Measurements from ENCODE around the gene MXRA8.

MXRA8 gene

GRCh38 chr1:1313500-1314236, 44.7 kb downstream of the MXRA8 start:
- Histone ChIP-seq H3K9ac (ENCODE audit: low read length) (no peak overlapping the region), H3K4me1 (ENCODE audit: control insufficient read depth, insufficient read depth, low read length) (peaks cover 11% of the 10 kb centered on the region), H3K27ac (ENCODE audit: low read depth, low read length) (no peak overlapping the region), H3K27me3 (ENCODE audit: control insufficient read depth, insufficient read depth, low read length) (no peaks in the 10 kb centered on the region), H3K4me3 (ENCODE audit: low read length) (no peak overlapping the region), H3K36me3 (ENCODE audit: control insufficient read depth, insufficient read depth, low read length) (peaks cover 20% of the 10 kb centered on the region)

- Histone ChIP-seq H3K4me1 (ENCODE audit: control insufficient read depth, insufficient read depth, low read length) (peaks cover 9% of the 10 kb centered on the region), H3K9ac (ENCODE audit: low read length) (no peak overlapping the region), H3K4me3 (ENCODE audit: low read length) (no peak overlapping the region), H3K27me3 (ENCODE audit: control insufficient read depth, insufficient read depth, low read length) (no peaks in the 10 kb centered on the region), H3K27ac (ENCODE audit: low read depth, low read length) (no peak overlapping the region), H3K36me3 (ENCODE audit: control insufficient read depth, insufficient read depth, low read length) (peaks cover 20% of the 10 kb centered on the region)
These were observed 45.7 kb downstream of the MXRA8 start for GRCh38 chr1:1312450-1313314.

- Histone ChIP-seq H3K9ac (ENCODE audit: low read length) (no peak overlapping the region), H3K4me3 (ENCODE audit: low read length) (no peak overlapping the region), H3K27ac (ENCODE audit: low read depth, low read length) (no peak overlapping the region), H3K36me3 (ENCODE audit: control insufficient read depth, insufficient read depth, low read length) (peaks cover 20% of the 10 kb centered on the region), H3K27me3 (ENCODE audit: control insufficient read depth, insufficient read depth, low read length) (no peaks in the 10 kb centered on the region), H3K4me1 (ENCODE audit: control insufficient read depth, insufficient read depth, low read length) (peaks cover 10% of the 10 kb centered on the region)
These were observed 46.9 kb downstream of the MXRA8 start for GRCh38 chr1:1311107-1312104.

GRCh38 chr1:1310476-1311053, 47.8 kb downstream of the MXRA8 start:
- Histone ChIP-seq H3K4me1 (ENCODE audit: control insufficient read depth, insufficient read depth, low read length) (peaks cover 16% of the 10 kb centered on the region), H3K36me3 (ENCODE audit: control insufficient read depth, insufficient read depth, low read length) (peaks cover 20% of the 10 kb centered on the region), H3K9ac (ENCODE audit: low read length) (no peak overlapping the region), H3K27me3 (ENCODE audit: control insufficient read depth, insufficient read depth, low read length) (no peaks in the 10 kb centered on the region), H3K4me3 (ENCODE audit: low read length) (no peak overlapping the region), H3K27ac (ENCODE audit: low read depth, low read length) (no peak overlapping the region)

- Histone ChIP-seq H3K27me3 (ENCODE audit: control insufficient read depth, insufficient read depth, low read length) (no peaks in the 10 kb centered on the region), H3K9ac (ENCODE audit: low read length) (no peak overlapping the region), H3K4me3 (ENCODE audit: low read length) (no peak overlapping the region), H3K4me1 (ENCODE audit: control insufficient read depth, insufficient read depth, low read length) (peaks cover 18% of the 10 kb centered on the region), H3K27ac (ENCODE audit: low read depth, low read length) (no peak overlapping the region), H3K36me3 (ENCODE audit: control insufficient read depth, insufficient read depth, low read length) (peaks cover 20% of the 10 kb centered on the region)
These were observed 48.3 kb downstream of the MXRA8 start for GRCh38 chr1:1310109-1310385.

GRCh38 chr1:1309251-1310108, 48.9 kb downstream of the MXRA8 start:
- Histone ChIP-seq H3K9ac (ENCODE audit: low read length) (peak overlapping the region; percentile 10), H3K27ac (ENCODE audit: low read depth, low read length) (no peak overlapping the region), H3K4me1 (ENCODE audit: control insufficient read depth, insufficient read depth, low read length) (peaks cover 23% of the 10 kb centered on the region)

GRCh38 chr1:1308756-1309250, 49.6 kb downstream of the MXRA8 start:
- H3K9ac ChIP-seq (ENCODE audit: low read length) = peak overlapping the region; percentile 10
- peak overlapping the region; percentile 71 for H3K4me3 ChIP-seq (ENCODE audit: low read length)
- peaks cover 28% of the 10 kb centered on the region for H3K4me1 ChIP-seq (ENCODE audit: control insufficient read depth, insufficient read depth, low read length)
- no peaks in the 10 kb centered on the region for H3K27me3 ChIP-seq (ENCODE audit: control insufficient read depth, insufficient read depth, low read length)
- H3K36me3 ChIP-seq (ENCODE audit: control insufficient read depth, insufficient read depth, low read length) = peaks cover 13% of the 10 kb centered on the region
- peak overlapping the region; percentile 88 for H3K27ac ChIP-seq (ENCODE audit: low read depth, low read length)

More at GRCh38 chr1:1309251-1310108, 48.9 kb downstream of the MXRA8 start:
- no peaks in the 10 kb centered on the region for H3K27me3 ChIP-seq (ENCODE audit: control insufficient read depth, insufficient read depth, low read length)
- peak overlapping the region; percentile 71 for H3K4me3 ChIP-seq (ENCODE audit: low read length)
- H3K36me3 ChIP-seq (ENCODE audit: control insufficient read depth, insufficient read depth, low read length) = peaks cover 18% of the 10 kb centered on the region

- H3K27me3 ChIP-seq (ENCODE audit: control insufficient read depth, insufficient read depth, low read length) = no peaks in the 10 kb centered on the region
- H3K4me1 ChIP-seq (ENCODE audit: control insufficient read depth, insufficient read depth, low read length) = peaks cover 28% of the 10 kb centered on the region
- peaks cover 13% of the 10 kb centered on the region for H3K36me3 ChIP-seq (ENCODE audit: control insufficient read depth, insufficient read depth, low read length)
- H3K9ac ChIP-seq (ENCODE audit: low read length) = peak within 1 kb of the TSS; percentile 28
- peak within 1 kb of the TSS; percentile 76 for H3K4me3 ChIP-seq (ENCODE audit: low read length)
- H3K27ac ChIP-seq (ENCODE audit: low read depth, low read length) = peak within 1 kb of the TSS; percentile 88
These were observed 50.2 kb downstream of the MXRA8 start, which contains the start of the genes ACAP3 and PUSL1 for GRCh38 chr1:1307923-1308755. Gene ACAP3, minus strand, starts transcription at chr1:1307930. Its CDS starts 115 bp downstream, at chr1:1307815. Gene PUSL1, plus strand, starts transcription at chr1:1308597. Its CDS starts 47 bp downstream, at chr1:1308644.

- Histone ChIP-seq H3K4me1 (ENCODE audit: control insufficient read depth, insufficient read depth, low read length) (peaks cover 28% of the 10 kb centered on the region), H3K27me3 (ENCODE audit: control insufficient read depth, insufficient read depth, low read length) (no peaks in the 10 kb centered on the region), H3K36me3 (ENCODE audit: control insufficient read depth, insufficient read depth, low read length) (peaks cover 7% of the 10 kb centered on the region), H3K9ac (ENCODE audit: low read length) (no peak overlapping the region), H3K27ac (ENCODE audit: low read depth, low read length) (peak overlapping the region; percentile 66), H3K4me3 (ENCODE audit: low read length) (peak overlapping the region; percentile 66)
These were observed 51.0 kb downstream of the MXRA8 start for GRCh38 chr1:1307261-1307922.

- Histone ChIP-seq H3K4me3 (ENCODE audit: low read length) (peak overlapping the region; percentile 66), H3K9ac (ENCODE audit: low read length) (no peak overlapping the region), H3K4me1 (ENCODE audit: control insufficient read depth, insufficient read depth, low read length) (peaks cover 28% of the 10 kb centered on the region), H3K27ac (ENCODE audit: low read depth, low read length) (peak overlapping the region; percentile 66), H3K27me3 (ENCODE audit: control insufficient read depth, insufficient read depth, low read length) (no peaks in the 10 kb centered on the region), H3K36me3 (ENCODE audit: control insufficient read depth, insufficient read depth, low read length) (peaks cover 7% of the 10 kb centered on the region)
These were observed 51.6 kb downstream of the MXRA8 start for GRCh38 chr1:1306661-1307260.

Measured in rectal smooth muscle tissue (tissue), 1 donor.